Measurements from ENCODE around the gene BEST1.
"Not testable (repeated sequence)": the region's sequence is repeated elsewhere in the genome, so short reads cannot be mapped to it uniquely, and the experiment has no call there.

BEST1 gene

DNA sequence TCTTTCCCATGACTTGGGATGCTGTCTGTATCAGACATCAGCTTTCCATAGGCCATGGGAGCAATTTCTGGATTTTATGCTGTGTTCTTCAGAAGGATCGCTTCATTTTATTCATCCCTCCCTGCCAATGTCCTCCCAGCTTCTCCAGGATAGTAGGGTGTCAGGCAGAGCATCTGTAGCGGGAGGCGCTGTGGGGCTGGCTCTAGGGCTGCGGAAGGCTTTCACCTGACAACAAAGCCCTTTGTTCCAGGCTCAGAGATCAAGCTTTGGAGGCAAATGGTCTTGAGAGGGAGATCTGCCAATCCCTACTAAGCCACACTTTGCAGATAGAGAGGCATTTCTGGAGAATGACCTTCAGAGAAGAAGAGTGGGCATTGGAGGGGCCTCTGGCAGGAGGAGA lies 46.8 kb downstream of the BEST1 start:
- peaks cover 13% of the 10 kb centered on the region for H3K36me3 Mint-ChIP-seq
- no peaks in the 10 kb centered on the region for H3K4me1 Mint-ChIP-seq (ENCODE audit: low read depth)
- peaks cover 7% of the 10 kb centered on the region for H3K9me3 Mint-ChIP-seq (ENCODE audit: low read depth)
- no peak overlapping the region for H3K27ac Mint-ChIP-seq
- H3K4me3 Mint-ChIP-seq: no peak overlapping the region
- H3K27me3 Mint-ChIP-seq: no peaks in the 10 kb centered on the region

DNA sequence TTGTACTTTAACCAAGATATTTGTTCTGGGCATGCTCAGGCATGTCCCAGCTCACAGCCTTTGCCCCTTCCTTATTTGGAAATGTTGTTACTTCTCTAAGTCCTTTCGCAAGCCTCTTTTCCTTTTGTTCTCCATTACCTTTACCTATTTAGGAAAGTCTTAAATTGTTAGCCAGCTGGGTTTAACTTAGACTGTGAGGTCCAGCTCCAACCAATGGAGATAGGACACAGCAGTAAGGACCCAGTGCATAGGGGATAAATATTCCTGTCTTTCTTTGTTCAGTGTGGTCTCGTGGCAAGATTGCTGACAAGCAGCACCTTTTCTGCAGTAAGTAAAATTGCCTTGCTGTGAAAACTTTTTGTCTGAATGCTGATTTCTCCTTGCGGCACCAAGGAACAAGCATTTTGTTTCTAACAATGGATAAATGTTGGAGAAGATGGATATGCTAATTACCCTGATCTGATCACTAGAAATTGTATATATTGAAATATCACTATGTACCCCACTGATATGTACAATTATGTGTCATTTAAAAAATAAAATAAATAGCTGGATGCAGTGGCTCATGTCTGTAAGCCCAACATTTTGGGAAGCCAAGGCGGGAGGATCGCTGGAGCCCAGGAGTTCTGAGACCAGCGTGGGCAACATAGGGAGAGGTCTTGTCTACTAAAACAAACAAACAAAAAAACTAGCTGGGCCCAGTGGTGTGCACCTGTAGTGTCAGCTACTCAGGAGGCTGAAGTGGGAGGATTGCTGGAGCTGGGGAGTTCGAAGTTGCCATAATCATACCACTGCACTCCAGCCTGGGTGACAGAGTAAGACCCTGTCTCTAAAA lies 49.2 kb downstream of the BEST1 start:
- Mint-ChIP-seq H3K9me3 (ENCODE audit: low read depth) (peaks cover 7% of the 10 kb centered on the region), H3K27me3 (no peaks in the 10 kb centered on the region), H3K4me3 (no peak overlapping the region), H3K27ac (no peak overlapping the region), H3K4me1 (ENCODE audit: low read depth) (no peaks in the 10 kb centered on the region), H3K36me3 (peaks cover 13% of the 10 kb centered on the region)

DNA sequence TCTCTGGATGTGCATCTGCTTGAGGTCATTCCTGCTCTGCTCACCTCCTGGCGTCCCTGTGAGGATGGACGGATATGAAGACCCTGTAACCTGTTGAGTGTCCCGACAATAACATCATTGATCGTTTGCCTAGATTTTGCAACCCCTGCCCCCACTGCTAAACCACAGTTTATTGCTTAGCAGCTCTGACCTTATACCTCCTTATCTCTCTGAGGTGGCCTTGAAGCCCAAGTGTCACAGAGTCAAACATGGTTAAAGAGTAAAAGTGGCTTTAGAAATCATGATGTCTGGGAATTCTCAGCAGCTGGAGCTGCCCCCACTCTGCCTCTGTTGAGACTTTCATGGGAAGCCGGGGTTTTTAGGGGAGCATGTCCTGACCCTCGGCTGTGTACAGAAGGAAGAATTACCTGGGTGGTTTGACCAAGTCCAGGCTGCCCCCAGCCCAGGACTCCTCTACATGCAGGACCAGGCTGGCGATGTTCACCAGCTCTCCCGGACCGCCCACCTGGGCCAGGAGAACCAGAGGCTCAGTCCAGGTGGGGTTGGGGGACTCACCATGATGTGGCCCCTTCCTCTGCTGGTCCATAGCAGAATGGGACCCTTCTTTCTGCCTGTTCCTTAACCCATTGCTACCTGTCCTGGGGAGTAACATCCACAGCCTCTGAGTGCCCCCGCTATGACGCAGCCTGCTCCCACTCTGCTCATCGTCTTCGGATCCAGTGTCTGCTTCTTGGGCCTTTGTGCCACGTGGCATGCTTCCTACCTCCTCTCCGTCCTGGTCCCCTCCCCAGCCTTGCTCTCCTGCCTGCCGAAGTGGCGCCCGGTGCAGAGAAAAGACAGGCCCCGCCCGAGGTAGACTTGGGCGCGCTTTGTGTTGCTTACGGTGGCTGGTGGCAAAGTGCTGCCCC lies 50.6 kb downstream of the BEST1 start:
- peaks cover 7% of the 10 kb centered on the region for H3K9me3 Mint-ChIP-seq (ENCODE audit: low read depth)

DNA sequence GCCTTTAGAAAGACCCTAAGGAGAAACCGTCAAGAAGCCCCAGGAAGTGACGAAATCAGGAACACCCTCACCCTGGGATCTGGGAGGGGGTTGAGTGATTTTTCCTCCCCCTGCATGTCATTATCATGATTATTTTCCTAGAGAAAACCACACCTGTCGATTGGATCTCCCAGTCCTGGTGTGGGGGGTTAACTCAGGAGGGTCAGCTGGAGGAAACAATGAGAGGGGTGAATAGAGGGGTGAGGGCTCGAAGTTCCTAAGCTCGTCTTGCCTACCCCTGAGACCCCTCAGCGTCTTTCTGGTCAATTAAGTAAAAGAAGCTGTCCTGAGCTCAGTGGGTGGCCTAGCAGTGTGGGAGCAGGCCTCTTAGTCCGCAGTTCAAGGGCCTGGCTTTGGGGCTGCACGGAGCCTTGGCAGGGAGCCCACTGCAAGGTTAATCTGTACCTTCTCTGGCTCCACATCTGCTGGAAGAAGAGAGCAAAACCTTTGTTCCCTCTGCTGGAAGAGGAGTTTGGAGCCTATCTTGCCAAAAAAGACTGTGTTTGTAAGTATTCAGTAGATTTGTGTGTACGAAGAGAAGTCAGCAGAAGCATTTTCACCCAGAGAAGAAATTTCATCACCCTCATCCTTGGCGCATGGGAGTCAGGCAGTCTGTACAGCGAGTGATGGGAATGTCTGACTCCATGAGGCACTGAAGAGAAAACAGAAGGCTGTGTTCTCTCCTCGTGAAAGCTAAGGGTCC lies 51.5 kb downstream of the BEST1 start:
- H3K4me3 Mint-ChIP-seq: no peak overlapping the region
- no peaks in the 10 kb centered on the region for H3K4me1 Mint-ChIP-seq (ENCODE audit: low read depth)
- peaks cover 13% of the 10 kb centered on the region for H3K36me3 Mint-ChIP-seq
- H3K27me3 Mint-ChIP-seq: no peaks in the 10 kb centered on the region
- peaks cover 7% of the 10 kb centered on the region for H3K9me3 Mint-ChIP-seq (ENCODE audit: low read depth)
- H3K27ac Mint-ChIP-seq: no peak overlapping the region

More for the DNA sequence above, 50.6 kb downstream of the BEST1 start:
- Mint-ChIP-seq H3K36me3 (peaks cover 13% of the 10 kb centered on the region), H3K27ac (no peak overlapping the region), H3K4me3 (no peak overlapping the region), H3K4me1 (ENCODE audit: low read depth) (no peaks in the 10 kb centered on the region), H3K27me3 (no peaks in the 10 kb centered on the region)

DNA sequence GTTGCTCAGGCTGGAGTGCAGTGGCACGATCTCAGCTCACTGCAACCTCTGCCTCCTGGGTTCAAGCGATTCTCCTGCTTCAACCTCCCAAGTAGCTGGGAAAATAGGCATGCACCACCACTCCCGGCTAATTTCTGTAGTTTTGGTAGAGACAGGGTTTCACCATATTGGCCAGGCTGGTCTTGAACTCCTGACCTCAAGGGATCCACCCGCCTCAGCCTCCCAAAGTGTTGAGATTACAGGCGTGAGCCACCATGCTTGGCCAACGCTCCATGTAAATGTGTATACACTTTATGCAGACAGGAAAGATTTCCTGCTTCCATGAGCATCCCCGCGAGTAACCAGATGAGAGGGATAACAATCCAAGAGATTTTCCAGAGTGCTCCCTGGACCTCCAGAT lies 52.1 kb downstream of the BEST1 start:
- not testable (repeated sequence) for H3K4me1 Mint-ChIP-seq (ENCODE audit: low read depth); H3K4me3 Mint-ChIP-seq; H3K27me3 Mint-ChIP-seq; H3K9me3 Mint-ChIP-seq (ENCODE audit: low read depth); H3K27ac Mint-ChIP-seq
- peaks cover 13% of the 10 kb centered on the region for H3K36me3 Mint-ChIP-seq

DNA sequence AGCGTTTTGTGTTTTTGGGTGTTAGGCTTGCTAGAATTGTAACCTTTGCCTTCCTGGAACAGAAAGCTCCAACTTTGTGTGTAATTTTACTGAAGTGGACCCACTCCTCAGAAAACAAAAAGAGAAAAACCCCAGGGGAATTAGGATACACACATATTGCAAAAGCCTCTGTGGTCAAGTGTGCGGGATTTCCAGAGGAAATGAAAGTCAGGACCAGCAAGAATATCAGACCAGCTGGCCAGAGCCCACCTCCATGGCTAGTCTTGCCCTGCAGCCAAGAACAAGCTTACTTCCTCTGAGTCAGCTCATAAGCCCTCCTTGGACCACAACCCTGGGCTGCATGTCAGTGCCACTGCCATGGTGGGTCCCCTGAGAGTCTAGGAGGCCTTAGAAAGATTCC lies 54.3 kb downstream of the BEST1 start:
- H3K36me3 Mint-ChIP-seq: peaks cover 4% of the 10 kb centered on the region
- H3K4me3 Mint-ChIP-seq: no peak overlapping the region
- H3K27me3 Mint-ChIP-seq: no peaks in the 10 kb centered on the region
- H3K27ac Mint-ChIP-seq: no peak overlapping the region
- H3K9me3 Mint-ChIP-seq (ENCODE audit: low read depth): peaks cover under 1% of the 10 kb centered on the region
- no peaks in the 10 kb centered on the region for H3K4me1 Mint-ChIP-seq (ENCODE audit: low read depth)

DNA sequence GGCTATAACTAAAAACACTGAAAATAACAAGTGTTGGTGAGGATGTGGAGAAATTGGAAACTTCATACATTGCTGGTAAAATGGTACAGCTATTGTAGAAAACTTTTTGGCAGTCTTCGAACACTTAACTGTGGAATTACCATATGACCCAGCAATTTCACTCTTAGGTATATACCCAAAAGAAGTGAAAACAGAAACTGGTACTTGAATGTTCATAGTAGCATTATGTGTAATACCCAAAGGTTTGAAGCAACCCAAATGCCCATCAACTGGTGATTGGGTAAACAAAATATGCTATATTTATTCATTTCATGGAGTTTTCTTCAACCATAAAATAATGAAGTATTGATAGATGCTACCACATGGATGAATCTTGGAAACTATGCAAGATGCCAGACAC lies 58.0 kb downstream of the BEST1 start:
- no peaks in the 10 kb centered on the region for H3K4me1 Mint-ChIP-seq (ENCODE audit: low read depth)
- no peaks in the 10 kb centered on the region for H3K9me3 Mint-ChIP-seq (ENCODE audit: low read depth)
- no peaks in the 10 kb centered on the region for H3K27me3 Mint-ChIP-seq
- no peaks in the 10 kb centered on the region for H3K36me3 Mint-ChIP-seq
- no peak overlapping the region for H3K4me3 Mint-ChIP-seq
- no peak overlapping the region for H3K27ac Mint-ChIP-seq

DNA sequence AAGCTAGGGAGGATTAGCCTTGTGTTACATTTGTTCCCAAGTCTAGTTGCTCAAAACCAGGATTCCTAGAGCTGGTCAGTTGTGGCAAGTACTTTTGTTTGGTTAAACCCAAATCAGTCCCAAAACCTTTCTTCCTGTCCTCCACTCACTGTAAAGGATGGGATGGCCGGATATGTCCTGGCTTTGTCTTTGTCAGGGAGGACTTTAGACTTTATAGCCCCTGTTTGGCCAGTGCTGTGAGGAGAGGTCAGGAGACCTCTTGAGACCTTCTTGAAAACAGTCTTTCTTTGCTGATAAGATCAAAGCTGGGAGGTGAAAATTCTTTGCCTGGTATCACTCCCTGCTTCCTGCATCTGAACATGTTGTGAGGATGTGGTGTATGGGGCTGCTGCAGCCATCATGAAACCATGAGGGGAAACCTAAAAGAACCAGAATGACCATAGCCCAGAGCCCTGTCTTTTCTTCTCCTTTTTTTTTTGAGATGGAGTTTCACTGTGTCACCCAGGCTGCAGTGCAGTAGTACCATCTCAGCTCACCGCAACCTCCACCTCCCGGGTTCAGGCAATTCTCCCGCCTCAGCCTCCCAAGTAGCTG lies 60.9 kb downstream of the BEST1 start:
- H3K27me3 Mint-ChIP-seq: no peaks in the 10 kb centered on the region
- H3K36me3 Mint-ChIP-seq: no peaks in the 10 kb centered on the region
- H3K27ac Mint-ChIP-seq: no peak overlapping the region
- H3K9me3 Mint-ChIP-seq (ENCODE audit: low read depth): no peaks in the 10 kb centered on the region
- H3K4me3 Mint-ChIP-seq: no peak overlapping the region
- H3K4me1 Mint-ChIP-seq (ENCODE audit: low read depth): no peaks in the 10 kb centered on the region

DNA sequence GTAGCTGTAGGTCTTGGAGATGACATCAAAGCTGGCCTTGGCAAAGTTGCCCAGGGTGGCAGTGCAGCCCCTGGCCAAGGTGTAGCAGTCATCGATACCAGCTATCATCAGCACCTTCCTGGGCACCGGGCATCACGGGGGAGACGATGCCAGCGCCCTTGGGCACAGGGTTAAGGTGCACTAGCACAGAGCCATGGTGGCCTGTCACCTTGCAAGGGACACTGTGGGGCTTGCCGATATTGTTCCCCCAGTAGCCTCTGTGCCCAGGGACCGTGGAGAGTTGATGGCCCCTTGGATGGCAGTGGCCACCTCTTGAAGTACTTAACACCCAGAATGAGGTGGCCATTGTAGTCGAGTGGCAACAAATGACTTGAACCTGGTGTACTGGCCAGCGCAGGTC lies 61.7 kb downstream of the BEST1 start:
- Mint-ChIP-seq H3K9me3 (ENCODE audit: low read depth) (no peaks in the 10 kb centered on the region), H3K4me3 (no peak overlapping the region), H3K4me1 (ENCODE audit: low read depth) (no peaks in the 10 kb centered on the region), H3K36me3 (no peaks in the 10 kb centered on the region), H3K27me3 (no peaks in the 10 kb centered on the region), H3K27ac (no peak overlapping the region)

DNA sequence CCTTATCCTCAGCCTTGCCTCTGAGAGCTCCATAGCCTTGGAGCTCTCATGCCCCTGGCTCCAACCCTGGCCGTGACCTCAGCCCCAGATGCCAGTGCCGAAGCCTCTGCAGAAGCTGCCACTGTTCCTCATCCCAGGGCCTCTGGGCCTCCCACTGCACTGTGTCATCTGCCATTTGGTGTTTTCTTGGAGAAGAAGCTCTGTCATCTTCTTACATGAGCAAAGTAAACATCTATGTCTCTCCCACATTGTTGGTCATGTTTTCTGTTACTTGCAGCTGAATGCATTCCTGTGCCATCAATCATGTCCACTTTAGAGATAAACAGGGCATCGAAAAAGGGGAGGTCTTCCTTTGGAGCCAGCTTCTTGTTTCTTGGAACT lies 62.3 kb downstream of the BEST1 start:
- H3K27ac Mint-ChIP-seq: no peak overlapping the region
- H3K27me3 Mint-ChIP-seq: no peaks in the 10 kb centered on the region

DNA sequence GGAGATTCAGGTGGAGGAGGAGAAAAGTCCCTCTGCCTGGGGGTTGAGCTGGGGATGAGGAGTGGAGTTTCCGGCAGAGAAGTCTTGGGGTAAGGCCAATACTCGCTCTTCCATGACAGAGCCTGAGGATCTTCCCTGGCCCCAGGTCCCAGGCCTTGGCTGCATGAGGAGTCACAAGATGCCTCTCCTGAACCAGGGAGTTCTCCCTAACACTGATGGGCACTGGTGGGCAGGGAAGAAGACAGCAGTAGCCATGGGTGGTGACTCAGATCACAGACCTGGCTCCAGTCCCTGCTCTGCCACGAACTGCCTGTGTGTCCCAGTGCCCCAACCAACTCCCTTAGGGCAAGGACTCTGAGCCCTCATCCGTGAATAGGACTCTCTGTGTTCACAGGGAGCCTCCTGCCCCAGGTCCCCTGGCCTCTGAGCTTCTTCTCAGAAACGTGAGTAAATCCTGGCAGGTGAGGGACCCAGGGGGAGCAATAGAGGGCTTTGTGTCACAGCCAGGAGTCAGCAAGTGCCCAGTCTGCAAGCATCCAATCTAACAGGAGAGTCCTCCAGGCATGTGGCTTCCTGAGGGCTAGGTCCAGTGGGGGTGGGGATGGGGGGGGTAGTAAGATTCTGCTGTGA lies 62.8 kb downstream of the BEST1 start:
- Mint-ChIP-seq H3K4me3 (no peak overlapping the region), H3K4me1 (ENCODE audit: low read depth) (no peaks in the 10 kb centered on the region), H3K36me3 (no peaks in the 10 kb centered on the region), H3K27ac (no peak overlapping the region), H3K27me3 (no peaks in the 10 kb centered on the region), H3K9me3 (ENCODE audit: low read depth) (no peaks in the 10 kb centered on the region)

More for the DNA sequence above, 62.3 kb downstream of the BEST1 start:
- Mint-ChIP-seq H3K4me3 (no peak overlapping the region), H3K36me3 (no peaks in the 10 kb centered on the region), H3K9me3 (ENCODE audit: low read depth) (no peaks in the 10 kb centered on the region), H3K4me1 (ENCODE audit: low read depth) (no peaks in the 10 kb centered on the region)

All from activated naive CD8-positive, alpha-beta T cell (primary cell).